ENCODE data around the gene GALNT2.

The GALNT2 gene

GRCh38 chr1:230082211-230082610, 15.2 kb downstream of the GALNT2 start:
- no peaks in the 10 kb centered on the region for H3F3A ChIP-seq (ENCODE audit: low read depth)

GRCh38 chr1:230083053-230083452, 16.0 kb downstream of the GALNT2 start:
- Histone ChIP-seq H3K4me2 (ENCODE audit: low read depth, low read length, poor library complexity, severe bottlenecking) (no peak overlapping the region), H3K9me3 (ENCODE audit: insufficient read depth, low read depth, low read length) (no peaks in the 10 kb centered on the region), H3F3A (ENCODE audit: low read depth) (no peaks in the 10 kb centered on the region), H3K27me3 (ENCODE audit: insufficient read depth, low read length, poor library complexity, severe bottlenecking) (no peaks in the 10 kb centered on the region), H3K79me2 (ENCODE audit: insufficient read depth, low read length) (peaks cover 100% of the 10 kb centered on the region), H2AFZ (ENCODE audit: low read length) (no peak overlapping the region), H3K9ac (ENCODE audit: low read depth, low read length, poor library complexity, severe bottlenecking) (no peak overlapping the region), H3K4me1 (ENCODE audit: insufficient read depth, low read length, poor library complexity, severe bottlenecking) (peaks cover 25% of the 10 kb centered on the region), H4K20me1 (ENCODE audit: insufficient read depth, low read length, poor library complexity, severe bottlenecking) (peaks cover 99% of the 10 kb centered on the region), H3K4me3 (ENCODE audit: low read length, poor library complexity, severe bottlenecking) (no peak overlapping the region), H3K36me3 (ENCODE audit: insufficient read depth, low read length) (peaks cover 31% of the 10 kb centered on the region; the same call in 1 of the 2 replicates), H3K9me2 (replicated peaks; ENCODE audit: low read depth, low read length) (no peaks in the 10 kb centered on the region)
- TF ChIP-seq EZH2phosphoT487 (IDR thresholded peaks at IDR 0.05; ENCODE audit: borderline replicate concordance) (no peak), CTCF (conservative IDR thresholded peaks at IDR 0.05; ENCODE audit: low read length) (no peak)

More at GRCh38 chr1:230082211-230082610, 15.2 kb downstream of the GALNT2 start:
- Histone ChIP-seq H3K9me2 (replicated peaks; ENCODE audit: low read depth, low read length) (no peaks in the 10 kb centered on the region), H3K4me1 (ENCODE audit: insufficient read depth, low read length, poor library complexity, severe bottlenecking) (peaks cover 28% of the 10 kb centered on the region), H2AFZ (ENCODE audit: low read length) (no peak overlapping the region), H3K4me3 (ENCODE audit: low read length, poor library complexity, severe bottlenecking) (no peak overlapping the region), H3K79me2 (ENCODE audit: insufficient read depth, low read length) (peaks cover 100% of the 10 kb centered on the region), H4K20me1 (ENCODE audit: insufficient read depth, low read length, poor library complexity, severe bottlenecking) (peaks cover 99% of the 10 kb centered on the region), H3K36me3 (ENCODE audit: insufficient read depth, low read length) (peaks cover 39% of the 10 kb centered on the region; the same call in 1 of the 2 replicates), H3K9me3 (ENCODE audit: insufficient read depth, low read depth, low read length) (no peaks in the 10 kb centered on the region), H3K4me2 (ENCODE audit: low read depth, low read length, poor library complexity, severe bottlenecking) (no peak overlapping the region), H3K9ac (ENCODE audit: low read depth, low read length, poor library complexity, severe bottlenecking) (no peak overlapping the region), H3K27me3 (ENCODE audit: insufficient read depth, low read length, poor library complexity, severe bottlenecking) (no peaks in the 10 kb centered on the region)
- TF ChIP-seq EZH2phosphoT487 (IDR thresholded peaks at IDR 0.05; ENCODE audit: borderline replicate concordance) (no peak), CTCF (conservative IDR thresholded peaks at IDR 0.05; ENCODE audit: low read length) (no peak)

- Histone ChIP-seq H3K9me3 (ENCODE audit: insufficient read depth, low read depth, low read length) (no peaks in the 10 kb centered on the region), H3K9ac (ENCODE audit: low read depth, low read length, poor library complexity, severe bottlenecking) (no peak overlapping the region), H3F3A (ENCODE audit: low read depth) (no peaks in the 10 kb centered on the region)
These were observed 16.8 kb downstream of the GALNT2 start for GRCh38 chr1:230083746-230084407.

More at GRCh38 chr1:230083746-230084407, 16.8 kb downstream of the GALNT2 start:
- H3K4me1 ChIP-seq (ENCODE audit: insufficient read depth, low read length, poor library complexity, severe bottlenecking), result peaks cover 25% of the 10 kb centered on the region
- H3K27me3 ChIP-seq (ENCODE audit: insufficient read depth, low read length, poor library complexity, severe bottlenecking), result no peaks in the 10 kb centered on the region
- no peak for TF ChIP-seq EZH2phosphoT487 (IDR thresholded peaks at IDR 0.05; ENCODE audit: borderline replicate concordance)
- no peak for TF ChIP-seq CTCF (conservative IDR thresholded peaks at IDR 0.05; ENCODE audit: low read length)
- H3K9me2 ChIP-seq (replicated peaks; ENCODE audit: low read depth, low read length), result no peaks in the 10 kb centered on the region
- H4K20me1 ChIP-seq (ENCODE audit: insufficient read depth, low read length, poor library complexity, severe bottlenecking), result peaks cover 95% of the 10 kb centered on the region
- no peak overlapping the region for H3K4me3 ChIP-seq (ENCODE audit: low read length, poor library complexity, severe bottlenecking)
- peak overlapping the region; percentile 21 for H3K4me2 ChIP-seq (ENCODE audit: low read depth, low read length, poor library complexity, severe bottlenecking)
- H2AFZ ChIP-seq (ENCODE audit: low read length), result no peak overlapping the region
- H3K79me2 ChIP-seq (ENCODE audit: insufficient read depth, low read length), result peaks cover 100% of the 10 kb centered on the region
- H3K36me3 ChIP-seq (ENCODE audit: insufficient read depth, low read length), result peaks cover 31% of the 10 kb centered on the region; the same call in 1 of the 2 replicates
